ENCODE data around the gene DSG3.

DNA sequence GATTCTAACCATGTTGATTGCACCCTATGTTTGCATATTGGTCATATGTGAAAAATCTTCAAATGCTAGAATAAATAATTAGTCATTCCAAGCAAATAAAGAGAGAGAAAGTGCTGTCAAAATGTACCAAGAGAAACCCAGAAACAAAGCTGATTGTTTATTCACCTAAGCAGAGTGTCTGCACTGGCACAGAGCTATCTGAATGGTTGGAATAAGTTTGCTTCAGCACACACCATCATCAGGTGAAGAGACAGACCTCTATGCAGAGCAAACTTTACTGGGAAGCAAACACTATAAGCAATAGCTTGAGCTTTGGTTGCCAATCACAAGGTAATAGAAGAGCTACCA lies 45.5 kb upstream of the DSG3 start:
- TF ChIP-seq CTCF (conservative IDR thresholded peaks at IDR 0.05; ENCODE audit: low read depth, low read length) (no peak), EZH2 (IDR thresholded peaks at IDR 0.05; ENCODE audit: borderline replicate concordance, low read depth, low read length, poor library complexity, severe bottlenecking) (no peak)
